H9 (cell line): Measurements from ENCODE around the gene TTC6. TPM values are rescaled to one million over a fixed set of nuclear protein-coding genes. Genes with fewer than 3 reads are reported as not detected.

Experiments
- DNase-seq: peaks from one replicate; pipeline ENCODE4 v3.0.0-alpha.2; 2017
- H2AFZ ChIP-seq: one replicate; pipeline ENCODE4 v1.6.1; 2013; ENCODE audit warnings: mild to moderate bottlenecking, low read length, control low read depth, moderate library complexity
- H2AK5ac ChIP-seq: 2 replicates; pipeline ENCODE4 v1.6.1; 2013; ENCODE audit warnings: low read length, control low read depth, mixed read lengths; ENCODE audit not compliant: insufficient read length
- H2BK120ac ChIP-seq: one replicate; pipeline ENCODE4 v1.6.1; 2013; ENCODE audit warnings: low read depth, mild to moderate bottlenecking, low read length, control low read depth, inconsistent platforms; ENCODE audit not compliant: poor library complexity, severe bottlenecking
- H2BK12ac ChIP-seq: 2 replicates; pipeline ENCODE4 v1.6.1; 2013; ENCODE audit warnings: low read length, control low read depth, mixed read lengths, low read depth; ENCODE audit not compliant: insufficient read length
- H2BK15ac ChIP-seq: 2 replicates; pipeline ENCODE4 v1.6.1; 2013; ENCODE audit warnings: low read depth, low read length, control low read depth
- H2BK20ac ChIP-seq: one replicate; pipeline ENCODE4 v1.6.1; 2013; ENCODE audit warnings: low read depth, mild to moderate bottlenecking, low read length, control low read depth, inconsistent platforms; ENCODE audit not compliant: poor library complexity, severe bottlenecking
- H2BK5ac ChIP-seq: 2 replicates; pipeline ENCODE4 v1.6.1; 2013; ENCODE audit warnings: low read length, control low read depth, mixed read lengths; ENCODE audit not compliant: insufficient read length
- H3K14ac ChIP-seq: 2 replicates; pipeline ENCODE4 v1.6.1; 2013; ENCODE audit warnings: low read length, control low read depth; ENCODE audit not compliant: insufficient read depth
- H3K18ac ChIP-seq: 2 replicates; pipeline ENCODE4 v1.6.1; 2013; ENCODE audit warnings: low read depth, mild to moderate bottlenecking, mixed read lengths, low read length, control low read depth; ENCODE audit not compliant: insufficient read length
- H3K23ac ChIP-seq: 2 replicates; pipeline ENCODE4 v1.6.1; 2013; ENCODE audit warnings: low read length, control low read depth, mixed read lengths, low read depth; ENCODE audit not compliant: insufficient read length
- H3K23me2 ChIP-seq: 2 replicates; pipeline ENCODE4 v1.6.1; 2013; ENCODE audit warnings: low read depth, mild to moderate bottlenecking, mixed read lengths, low read length, control low read depth; ENCODE audit not compliant: insufficient read length, poor library complexity, severe bottlenecking
- H3K27ac ChIP-seq: 2 replicates; pipeline ENCODE4 v1.5.1; 2013; ENCODE audit warnings: low read length, control low read depth, mixed read lengths, low read depth; ENCODE audit not compliant: insufficient read length
- H3K27me3 ChIP-seq: 2 replicates; pipeline ENCODE4 v1.6.1; 2013; ENCODE audit warnings: low read length, control low read depth, inconsistent platforms; ENCODE audit not compliant: insufficient read depth
- H3K4ac ChIP-seq: 2 replicates; pipeline ENCODE4 v1.6.1; 2013; ENCODE audit warnings: low read depth, mild to moderate bottlenecking, control low read depth, inconsistent platforms, low read length, moderate library complexity
- H3K4me1 ChIP-seq: 2 replicates; pipeline ENCODE4 v1.6.1; 2013; ENCODE audit warnings: low read length, control low read depth, inconsistent platforms; ENCODE audit not compliant: insufficient read depth
- H3K4me2 ChIP-seq: 2 replicates; pipeline ENCODE4 v1.6.1; 2013; ENCODE audit warnings: low read length, control low read depth, mixed read lengths; ENCODE audit not compliant: insufficient read length, insufficient read depth
- H3K56ac ChIP-seq: 2 replicates; pipeline ENCODE4 v1.6.1; 2013; ENCODE audit warnings: low read depth, mild to moderate bottlenecking, mixed read lengths, low read length, control low read depth; ENCODE audit not compliant: insufficient read length
- H3K79me1 ChIP-seq: 2 replicates; pipeline ENCODE4 v1.6.1; 2013; ENCODE audit warnings: low read depth, mild to moderate bottlenecking, moderate library complexity, low read length, control low read depth, inconsistent platforms; ENCODE audit not compliant: insufficient read depth, poor library complexity, severe bottlenecking
- H3K79me2 ChIP-seq: 2 replicates; pipeline ENCODE4 v1.6.1; 2013; ENCODE audit warnings: low read length, control low read depth, inconsistent platforms; ENCODE audit not compliant: insufficient read depth
- H3K9ac ChIP-seq: 2 replicates; pipeline ENCODE4 v1.6.1; 2013; ENCODE audit warnings: low read length, control low read depth, mixed read lengths; ENCODE audit not compliant: insufficient read length; ENCODE audit errors: extremely low read depth
- H3K9me3 ChIP-seq: one replicate; pipeline ENCODE4 v1.6.1; 2013; ENCODE audit warnings: low read depth, low read length, inconsistent platforms; ENCODE audit not compliant: control insufficient read depth
- H3T11ph ChIP-seq: one replicate; pipeline ENCODE4 v1.6.1; 2013; ENCODE audit warnings: mild to moderate bottlenecking, low read length, control low read depth, inconsistent platforms
- H4K20me1 ChIP-seq: one replicate; pipeline ENCODE4 v1.6.1; 2013; ENCODE audit not compliant: control insufficient read depth, insufficient read length, insufficient read depth
- H4K5ac ChIP-seq: 2 replicates; pipeline ENCODE4 v1.6.1; 2013; ENCODE audit warnings: low read depth, mild to moderate bottlenecking, mixed read lengths, low read length, control low read depth; ENCODE audit not compliant: insufficient read length
- H4K8ac ChIP-seq: replicated peaks from 2 replicates; pipeline ENCODE4 v1.6.1; 2013; ENCODE audit warnings: low read length, control low read depth, mixed read lengths, low read depth; ENCODE audit not compliant: insufficient read length
- H4K91ac ChIP-seq: 2 replicates; pipeline ENCODE4 v1.6.1; 2013; ENCODE audit warnings: low read depth, mild to moderate bottlenecking, moderate library complexity, mixed read lengths, low read length, control low read depth; ENCODE audit not compliant: insufficient read length
- H3K27ac Mint-ChIP-seq, 3 experiments: 2 replicates in 2 of 3; 3 replicates in 1 of 3; pipeline ENCODE4 v1.8.0; 2020 to 2021; ENCODE audit warnings: mixed read lengths in 3 of 3, mild to moderate bottlenecking in 1 of 3, moderate library complexity in 1 of 3
- H3K27me3 Mint-ChIP-seq: 2 replicates; pipeline ENCODE4 v1.8.0; 2021; ENCODE audit warnings: low read depth, mild to moderate bottlenecking, moderate library complexity, mixed read lengths
- H3K36me3 Mint-ChIP-seq, 3 experiments: 2 replicates in 2 of 3; 3 replicates in 1 of 3; pipeline ENCODE4 v1.8.0; 2020 to 2021; ENCODE audit warnings: low read depth in 3 of 3, mixed read lengths in 3 of 3; ENCODE audit not compliant: insufficient read depth in 1 of 3
- H3K4me1 Mint-ChIP-seq, 2 experiments: 2 replicates each; pipeline ENCODE4 v1.8.0; 2020; ENCODE audit warnings: mixed read lengths in 2 of 2
- H3K4me3 Mint-ChIP-seq, 2 experiments: 2 replicates in 1 of 2; 3 replicates in 1 of 2; pipeline ENCODE4 v1.8.0; 2020 to 2021; ENCODE audit warnings: mild to moderate bottlenecking in 2 of 2, mixed read lengths in 2 of 2, moderate library complexity in 1 of 2
- H3K9me3 Mint-ChIP-seq, 2 experiments: 2 replicates in 1 of 2; 3 replicates in 1 of 2; pipeline ENCODE4 v1.8.0; 2020; ENCODE audit warnings: mild to moderate bottlenecking in 2 of 2, mixed read lengths in 2 of 2, moderate library complexity in 1 of 2
- WGBS: extraction: QIAGEN DNeasy Blood & Tissue Kit; methylation state at CpG from one replicate; pipeline ENCODE4 v1.1.7; 2013; ENCODE audit warnings: missing lambda C conversion rate, low lambda C conversion rate, mixed read lengths; ENCODE audit not compliant: insufficient read length; ENCODE audit errors: extremely low coverage; 5-methylcytosine and 5-hydroxymethylcytosine counted together
- total RNA-seq: library from RNA; stranded (reverse); gene quantifications from 2 replicates; pipeline ENCODE4 v1.2.1, GENCODE V29; 2021
- TF ChIP-seq, protein P1 (sequence below): fragments of 200-600 bp; sonication (generic); conservative IDR thresholded peaks from 3 replicates; pipeline ENCODE4 v1.8.0; 2021; ENCODE audit warnings: antibody characterized with exemption, mild to moderate bottlenecking

Gene TTC6
- total RNA-seq, 1 experiment from 2014 or later = 0.24 TPM

DNA sequence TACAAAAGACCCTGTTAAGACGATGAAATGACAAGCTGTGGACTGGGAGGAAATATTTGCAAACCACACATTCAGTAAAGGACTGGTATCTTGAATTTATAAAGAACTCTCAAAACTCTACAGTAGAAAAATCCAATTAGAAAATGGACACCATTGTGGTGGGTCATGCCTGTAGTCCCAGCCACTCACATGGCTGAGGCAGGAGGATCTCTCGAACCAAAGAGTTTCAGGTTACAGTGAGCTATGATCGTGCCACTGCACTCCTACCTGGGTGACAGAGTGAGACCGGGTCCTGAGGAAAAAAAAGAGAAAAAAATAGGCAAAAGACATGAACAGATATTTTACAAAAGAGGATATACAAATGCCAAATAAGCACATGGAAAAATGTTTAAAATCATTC, 41.9 kb downstream of the TTC6 start:
- no peaks in the 10 kb centered on the region for H3K9me3 Mint-ChIP-seq
- peaks cover 18% of the 10 kb centered on the region for H3K27me3 Mint-ChIP-seq
- TF ChIP-seq, protein P1, sequence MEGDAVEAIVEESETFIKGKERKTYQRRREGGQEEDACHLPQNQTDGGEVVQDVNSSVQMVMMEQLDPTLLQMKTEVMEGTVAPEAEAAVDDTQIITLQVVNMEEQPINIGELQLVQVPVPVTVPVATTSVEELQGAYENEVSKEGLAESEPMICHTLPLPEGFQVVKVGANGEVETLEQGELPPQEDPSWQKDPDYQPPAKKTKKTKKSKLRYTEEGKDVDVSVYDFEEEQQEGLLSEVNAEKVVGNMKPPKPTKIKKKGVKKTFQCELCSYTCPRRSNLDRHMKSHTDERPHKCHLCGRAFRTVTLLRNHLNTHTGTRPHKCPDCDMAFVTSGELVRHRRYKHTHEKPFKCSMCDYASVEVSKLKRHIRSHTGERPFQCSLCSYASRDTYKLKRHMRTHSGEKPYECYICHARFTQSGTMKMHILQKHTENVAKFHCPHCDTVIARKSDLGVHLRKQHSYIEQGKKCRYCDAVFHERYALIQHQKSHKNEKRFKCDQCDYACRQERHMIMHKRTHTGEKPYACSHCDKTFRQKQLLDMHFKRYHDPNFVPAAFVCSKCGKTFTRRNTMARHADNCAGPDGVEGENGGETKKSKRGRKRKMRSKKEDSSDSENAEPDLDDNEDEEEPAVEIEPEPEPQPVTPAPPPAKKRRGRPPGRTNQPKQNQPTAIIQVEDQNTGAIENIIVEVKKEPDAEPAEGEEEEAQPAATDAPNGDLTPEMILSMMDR = no peak
- Histone ChIP-seq H2BK12ac (no peak overlapping the region), H3K23me2 (no peaks in the 10 kb centered on the region), H3K4me2 (no peak overlapping the region), H3K27ac (no peak overlapping the region), H2AK5ac (no peak overlapping the region), H2BK20ac (no peak overlapping the region), H4K8ac (no peak overlapping the region), H3K18ac (no peak overlapping the region), H3K27me3 (no peaks in the 10 kb centered on the region), H3K56ac (no peak overlapping the region), H3K9me3 (no peaks in the 10 kb centered on the region), H3K14ac (no peak overlapping the region), H3K23ac (no peak overlapping the region), H3K79me1 (no peaks in the 10 kb centered on the region), H3T11ph (no peak overlapping the region), H4K20me1 (no peaks in the 10 kb centered on the region), H2BK120ac (no peak overlapping the region), H3K4ac (no peak overlapping the region), H3K9ac (no peak overlapping the region), H2BK15ac (no peak overlapping the region), H2BK5ac (no peak overlapping the region), H3K79me2 (no peaks in the 10 kb centered on the region), H3K4me1 (no peaks in the 10 kb centered on the region), H4K91ac (no peak overlapping the region), H2AFZ (no peak overlapping the region), H4K5ac (no peak overlapping the region)
- WGBS = no CpG with 5 or more reads among the region's 4 CpGs
- H3K4me3 Mint-ChIP-seq = no peak overlapping the region
- H3K36me3 Mint-ChIP-seq = no peaks in the 10 kb centered on the region
- DNase-seq = no peak
- H3K27ac Mint-ChIP-seq = no peak overlapping the region
- H3K4me1 Mint-ChIP-seq = no peaks in the 10 kb centered on the region; a peak in 2 of 4 replicates
